NCI-H2227 treated with DMSO at 0.1 percent for 48 hours (cell line): ENCODE measurements around the gene NCS1.
A peak's percentile ranks its signal among the peaks of the same experiment; 100 is the strongest.

Experiments used
- DNase-seq: peaks from one replicate; lab custom pipeline; 2025; lab: John Stamatoyannopoulos, UW

The NCS1 gene

DNA sequence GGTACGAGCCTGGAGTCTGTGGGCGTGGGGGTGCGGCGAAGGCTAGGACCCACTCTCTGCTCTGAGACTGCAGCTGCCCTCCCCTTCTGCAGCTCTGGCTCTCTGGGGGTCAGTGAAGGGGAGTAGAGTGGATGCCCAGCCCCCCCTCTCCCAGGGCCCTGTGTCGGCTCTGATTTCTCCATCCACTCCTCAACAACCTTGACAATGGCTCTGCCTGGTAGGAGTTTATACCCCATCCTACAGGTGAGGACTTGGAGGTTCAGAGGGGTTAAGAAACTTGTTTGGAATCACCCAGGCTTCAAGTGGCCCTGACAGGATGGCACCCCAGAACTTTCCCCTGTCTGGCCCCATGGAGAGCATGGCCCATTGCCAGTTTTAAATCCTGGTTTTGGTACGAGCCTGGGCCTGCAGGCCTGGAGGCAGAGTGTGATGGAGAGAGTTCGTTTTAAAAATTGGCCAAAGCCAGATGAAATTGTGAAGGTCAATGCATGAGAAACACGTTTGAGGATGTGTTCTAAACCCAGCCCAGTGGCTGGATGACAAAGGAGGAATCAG, 22.3 kb downstream of the NCS1 start:
- DNase-seq = no peak

DNA sequence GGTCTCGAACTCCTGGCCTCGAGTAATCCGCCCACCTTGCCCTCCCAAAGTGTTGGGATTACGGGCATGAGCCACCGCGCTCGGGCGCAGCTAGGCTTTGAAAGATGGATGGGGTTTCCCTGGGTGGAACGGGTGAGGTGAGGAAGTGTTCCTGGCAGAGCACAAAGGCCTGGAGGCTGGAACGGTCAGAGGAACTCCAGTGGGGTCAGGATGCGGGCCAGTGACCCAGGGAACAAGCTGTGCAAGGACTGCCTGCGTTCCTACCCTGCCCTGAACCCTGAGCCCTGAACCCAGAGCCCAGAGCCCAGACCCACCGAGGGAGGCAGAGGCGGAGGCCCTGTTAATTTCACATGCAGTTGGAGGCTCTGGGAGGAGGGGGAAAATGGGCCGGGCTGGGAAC, 23.4 kb downstream of the NCS1 start:
- no peak for DNase-seq

DNA sequence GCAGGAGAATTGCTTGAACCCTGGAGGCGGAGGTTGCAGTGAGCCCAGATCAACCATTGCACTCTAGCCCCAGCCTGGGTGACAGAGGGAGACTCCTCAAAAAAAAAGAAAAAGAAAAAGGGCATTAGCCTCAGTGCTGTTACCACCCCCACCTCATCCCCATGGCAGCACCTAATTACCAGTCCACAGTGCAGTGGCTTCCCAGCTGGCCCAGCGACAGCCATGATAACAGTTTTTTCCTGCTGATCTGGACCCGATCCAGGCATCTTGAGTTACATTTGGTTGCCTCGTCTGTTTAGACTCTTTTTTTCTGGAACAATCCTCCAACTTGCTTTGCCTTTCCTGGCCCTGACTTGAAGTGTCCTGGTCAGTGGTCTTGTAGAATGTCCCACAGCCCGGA, 24.4 kb downstream of the NCS1 start:
- DNase-seq = peak; percentile 60

DNA sequence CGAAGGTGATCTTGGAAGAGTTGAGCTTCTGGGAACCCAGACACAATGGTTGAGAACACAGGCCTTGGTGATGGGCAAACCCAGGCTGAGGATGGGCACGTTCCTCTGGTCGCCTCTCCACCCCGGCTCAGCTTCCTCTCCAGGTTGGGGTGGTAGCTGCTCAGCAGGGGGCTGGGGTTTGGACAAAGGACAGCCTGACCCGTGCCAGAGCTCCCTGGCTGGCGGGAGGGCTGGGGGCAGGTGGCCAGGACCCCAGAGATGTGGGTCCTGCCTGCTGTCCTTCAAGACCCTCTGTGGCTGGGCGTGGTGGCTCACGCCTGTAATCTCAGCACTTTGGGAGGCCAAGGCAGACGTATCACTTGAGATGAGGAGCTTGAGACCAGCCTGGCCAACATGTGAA, 25.2 kb downstream of the NCS1 start:
- no peak for DNase-seq

DNA sequence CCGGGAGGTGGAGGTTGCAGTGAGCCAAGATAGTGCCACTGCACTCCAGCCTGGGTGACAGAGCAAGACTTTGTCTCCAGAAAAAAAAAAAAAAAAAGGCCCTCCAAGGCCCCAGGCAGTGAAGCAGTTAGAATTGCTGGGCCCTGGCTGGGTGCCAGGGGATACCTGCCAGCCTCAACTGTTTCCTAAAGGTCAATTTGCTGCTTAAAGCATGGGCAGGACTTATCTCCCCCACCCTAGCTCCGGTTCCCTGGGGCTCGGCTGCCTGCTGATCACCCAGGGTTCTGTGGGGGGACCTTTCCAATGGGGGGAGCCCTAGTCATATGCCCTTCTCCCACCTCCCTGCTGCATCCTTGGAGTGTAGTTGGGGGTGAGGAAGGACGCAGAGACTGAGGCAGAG, 25.7 kb downstream of the NCS1 start:
- no peak for DNase-seq

DNA sequence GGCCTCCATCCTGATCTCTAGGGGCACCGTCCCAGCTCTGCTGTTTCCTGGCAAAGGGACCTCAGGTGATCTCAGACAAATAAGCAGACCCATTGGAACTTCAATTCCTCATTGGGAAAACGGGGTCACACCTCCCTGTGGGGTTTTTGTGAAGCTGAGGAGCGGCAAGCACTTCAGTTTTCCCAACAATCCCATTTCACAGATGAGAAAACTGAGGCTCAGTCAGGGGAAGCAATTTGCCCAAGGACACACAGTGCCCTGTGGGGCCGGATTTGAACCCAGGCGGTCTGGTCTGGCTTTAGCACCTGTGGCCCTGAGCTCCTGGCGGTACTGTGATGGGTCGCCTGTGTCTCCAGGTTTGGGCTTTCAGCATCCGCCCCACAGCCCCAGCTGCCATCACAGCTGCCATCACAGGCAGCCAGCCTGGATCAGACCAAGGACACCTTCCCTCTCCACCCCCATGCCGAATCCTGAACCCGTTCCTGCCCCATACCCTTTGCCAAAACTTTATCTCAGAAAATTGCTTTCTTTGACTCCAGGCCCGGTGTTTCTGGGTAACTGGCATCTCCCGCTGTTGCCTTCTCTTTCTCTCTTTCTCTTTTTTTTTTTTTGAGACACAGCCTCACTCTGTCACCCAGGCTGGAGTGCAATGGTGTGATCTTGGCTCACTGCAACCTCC, 26.4 kb downstream of the NCS1 start:
- no peak for DNase-seq

DNA sequence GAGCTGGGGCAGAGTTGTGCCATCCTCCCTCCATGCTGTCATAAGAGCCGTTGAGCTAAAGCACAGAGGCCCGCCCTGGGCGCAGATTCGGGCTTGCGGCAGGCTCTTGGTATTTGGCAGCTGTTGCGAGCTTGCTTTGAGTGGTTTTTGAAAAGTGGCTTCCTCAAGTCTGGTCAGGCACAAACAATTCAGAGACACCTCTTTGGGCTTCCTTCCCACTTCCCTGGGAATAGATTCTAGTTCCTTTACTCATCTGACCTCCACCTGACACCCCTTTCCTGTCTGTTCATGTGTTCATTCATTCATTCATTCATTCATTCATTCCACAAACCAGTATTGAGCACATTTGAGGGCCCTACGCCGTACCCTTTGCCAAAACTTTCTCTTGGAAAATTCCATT, 27.4 kb downstream of the NCS1 start:
- no peak for DNase-seq

DNA sequence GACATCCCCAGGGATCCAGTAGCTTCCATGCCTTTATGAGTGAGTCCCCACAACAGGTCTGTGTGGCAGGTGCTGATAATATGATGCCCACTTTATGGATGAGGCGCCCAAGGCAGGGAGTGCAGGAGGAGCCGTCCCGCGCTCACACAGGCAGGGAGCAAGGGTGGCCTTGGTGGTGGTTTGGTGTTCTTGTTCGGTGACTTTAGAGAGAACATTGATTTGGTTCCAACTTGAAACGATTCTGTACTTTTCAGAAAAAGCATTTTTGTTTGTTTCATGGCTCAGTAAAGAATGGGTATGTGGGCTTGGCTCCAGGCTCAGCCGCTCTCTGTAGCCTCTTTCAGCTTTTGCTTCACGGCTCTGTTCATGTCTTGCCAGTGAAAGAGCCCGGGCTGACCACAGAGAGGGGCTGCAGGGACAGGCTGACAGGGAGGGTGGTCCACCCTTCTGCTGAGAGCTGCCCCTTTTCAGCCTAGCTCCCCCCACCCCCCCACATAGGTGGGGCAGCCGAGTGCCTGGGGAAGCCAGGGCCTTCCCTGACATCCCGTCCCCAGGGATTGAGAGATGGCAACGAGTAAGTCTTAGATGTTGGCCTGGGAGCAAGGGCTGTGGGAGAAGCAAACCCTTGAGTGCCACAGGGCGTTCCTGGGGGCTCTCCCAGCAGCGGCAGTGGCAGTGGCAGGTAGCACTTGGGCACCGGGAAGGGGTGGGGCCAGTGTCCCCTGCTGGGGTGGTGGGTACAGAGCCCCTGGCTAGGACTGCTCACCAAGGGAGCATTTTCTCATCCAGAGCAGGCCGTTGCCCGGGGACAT, 28.0 kb downstream of the NCS1 start:
- DNase-seq = no peak

DNA sequence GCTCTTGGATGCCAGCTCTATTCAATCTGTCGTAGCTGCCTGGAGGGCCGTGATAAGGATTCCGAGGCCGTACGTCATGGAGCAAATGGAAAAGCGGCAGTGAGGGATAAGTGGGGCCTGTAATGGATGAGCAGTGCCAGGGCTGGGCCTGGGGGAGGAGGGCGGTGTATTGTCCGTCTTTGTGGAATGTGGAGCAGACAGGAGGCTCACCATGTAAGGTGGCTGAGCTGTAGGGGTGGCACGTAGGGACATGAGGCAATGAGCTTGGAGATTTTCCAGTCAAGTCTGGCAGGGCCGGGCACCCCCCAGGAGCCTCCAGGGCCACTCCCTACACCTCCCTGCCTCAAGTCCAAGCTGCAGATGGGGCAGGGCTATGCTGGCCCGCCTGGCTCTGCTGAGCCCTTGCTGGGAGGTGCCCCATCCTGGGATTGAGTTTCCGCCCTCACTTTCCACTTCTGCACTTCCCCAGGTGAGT, 29.2 kb downstream of the NCS1 start:
- no peak for DNase-seq

DNA sequence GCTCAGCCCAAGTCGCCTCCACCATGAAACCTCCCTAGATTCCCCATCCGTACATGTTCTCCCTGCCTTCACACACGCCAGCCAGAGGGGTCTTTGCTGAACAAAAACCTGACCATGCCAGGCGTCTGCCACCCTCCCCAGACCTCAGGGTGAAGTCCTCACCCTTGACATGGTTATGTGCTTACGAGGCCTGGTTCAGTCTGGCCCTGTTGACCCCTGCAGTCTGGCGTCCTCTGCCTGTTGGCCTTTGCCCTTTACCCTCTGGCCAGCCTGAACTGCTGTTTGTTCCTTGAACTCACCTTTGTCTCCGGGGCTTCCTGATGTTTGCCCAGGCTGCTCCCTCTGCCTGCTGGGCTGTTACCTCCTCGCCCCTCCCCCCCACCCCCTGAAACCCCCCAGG, 29.8 kb downstream of the NCS1 start:
- DNase-seq = no peak

DNA sequence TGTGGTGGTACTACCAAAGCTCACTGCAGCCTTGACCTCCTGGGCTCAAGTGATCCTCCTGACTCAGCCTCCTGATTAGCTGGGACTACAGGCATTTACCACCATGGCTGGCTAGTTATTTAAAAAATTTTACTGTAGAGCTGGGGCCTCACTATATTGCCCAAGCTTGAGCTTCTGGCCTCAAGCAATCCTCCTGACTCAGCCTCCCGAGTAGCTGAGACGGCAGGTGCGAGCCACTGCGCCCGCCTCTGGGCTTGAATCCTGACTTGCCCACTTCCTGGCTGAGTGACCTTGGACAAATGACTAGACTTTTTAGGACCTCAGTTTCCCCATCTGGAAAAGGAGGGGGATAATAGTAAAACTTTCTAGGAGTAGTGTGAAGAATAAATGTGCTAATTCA, 32.1 kb downstream of the NCS1 start:
- no peak for DNase-seq

DNA sequence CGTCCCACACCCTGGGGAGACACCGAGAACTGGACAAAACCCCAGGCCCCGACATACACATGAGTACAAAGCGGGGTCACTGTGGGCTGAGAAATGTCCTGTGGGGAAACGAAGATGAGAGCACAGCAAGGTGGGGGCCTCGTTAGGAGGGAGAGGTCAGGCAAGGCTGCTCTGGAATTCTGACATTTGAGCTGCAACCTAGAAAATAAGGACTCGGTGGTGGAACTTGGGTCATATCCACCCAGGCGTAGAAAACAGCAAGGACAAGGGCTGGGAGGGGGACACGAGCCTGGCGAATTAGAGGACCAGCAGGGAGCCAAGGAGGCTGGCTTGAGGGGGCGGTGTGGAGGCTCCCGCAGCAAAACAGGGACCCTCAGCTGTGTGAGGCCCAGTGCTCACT, 32.8 kb downstream of the NCS1 start:
- no peak for DNase-seq

DNA sequence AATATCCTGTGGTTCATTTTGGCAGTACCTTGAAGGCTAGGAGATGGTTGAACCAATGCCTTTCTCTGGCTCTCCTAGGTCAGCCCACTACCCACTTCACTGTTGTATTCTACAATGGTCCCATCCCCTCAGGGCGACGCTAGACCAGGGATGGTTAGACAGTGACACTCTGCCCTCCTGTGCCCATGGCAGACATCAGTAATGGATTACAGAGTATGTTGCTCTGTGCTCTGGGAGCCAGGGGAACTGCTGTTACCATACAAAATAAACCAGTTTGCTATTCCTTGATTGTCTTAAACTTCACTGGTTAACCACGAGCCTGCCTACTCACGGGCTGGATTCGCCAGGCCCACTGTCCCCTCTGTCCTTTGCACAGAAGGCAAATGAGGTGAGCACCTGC, 33.7 kb downstream of the NCS1 start:
- DNase-seq = no peak

DNA sequence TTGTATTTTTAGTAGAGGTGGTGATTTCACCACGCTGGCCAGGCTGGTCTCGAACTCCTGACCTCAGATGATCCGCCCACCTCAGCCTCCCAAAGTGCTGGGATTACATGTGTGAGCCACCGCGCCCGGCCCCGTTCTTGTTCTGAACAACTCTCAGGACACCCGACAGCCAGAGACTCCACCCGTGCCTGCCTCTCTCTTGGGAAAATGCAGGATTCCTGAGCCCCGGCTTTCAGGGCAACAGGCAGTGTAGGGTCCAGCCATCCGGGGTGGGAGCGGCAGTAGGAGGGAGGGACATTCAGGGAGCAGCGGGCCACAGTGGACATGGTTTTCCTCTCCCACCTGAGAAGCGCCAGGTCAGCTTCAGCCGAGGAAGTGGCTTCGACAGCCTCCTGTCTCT, 34.4 kb downstream of the NCS1 start:
- DNase-seq = no peak

DNA sequence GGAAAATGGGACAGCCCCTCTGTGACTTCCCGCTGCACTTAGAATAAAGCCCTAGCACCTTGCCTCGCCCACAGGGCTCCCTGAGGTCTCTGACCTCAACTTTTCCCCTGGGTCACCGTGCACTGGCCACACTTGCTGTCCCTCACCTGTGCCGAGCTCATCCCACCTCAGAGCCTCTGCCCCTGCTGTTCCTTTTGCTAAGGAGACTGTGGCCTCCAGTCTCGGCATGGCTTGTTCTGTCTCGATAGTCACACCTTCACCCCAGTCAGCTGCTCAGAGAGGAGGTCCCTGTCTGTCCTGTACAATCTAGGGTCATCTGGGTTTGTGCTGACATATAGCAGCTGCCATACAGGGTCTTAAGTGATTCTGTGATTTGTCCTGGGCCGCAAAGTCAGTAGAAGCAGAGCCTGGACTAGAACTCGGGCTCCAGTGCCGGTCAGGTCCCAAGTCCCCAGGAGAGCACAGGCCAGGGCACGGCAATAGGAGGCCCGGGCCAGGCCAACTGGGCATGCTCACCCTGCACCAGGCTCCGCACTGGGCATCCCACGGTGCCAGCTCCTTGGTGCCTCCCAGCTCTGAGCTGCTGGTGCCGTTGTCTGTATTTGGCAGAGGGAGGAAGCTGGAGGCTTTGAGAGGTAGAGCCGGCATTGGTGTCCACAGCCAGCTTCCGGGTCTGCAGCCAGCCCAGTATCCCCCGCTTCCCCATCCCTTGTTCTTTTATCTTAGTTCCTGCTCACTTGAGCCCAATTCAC, 35.2 kb downstream of the NCS1 start:
- DNase-seq = no peak

DNA sequence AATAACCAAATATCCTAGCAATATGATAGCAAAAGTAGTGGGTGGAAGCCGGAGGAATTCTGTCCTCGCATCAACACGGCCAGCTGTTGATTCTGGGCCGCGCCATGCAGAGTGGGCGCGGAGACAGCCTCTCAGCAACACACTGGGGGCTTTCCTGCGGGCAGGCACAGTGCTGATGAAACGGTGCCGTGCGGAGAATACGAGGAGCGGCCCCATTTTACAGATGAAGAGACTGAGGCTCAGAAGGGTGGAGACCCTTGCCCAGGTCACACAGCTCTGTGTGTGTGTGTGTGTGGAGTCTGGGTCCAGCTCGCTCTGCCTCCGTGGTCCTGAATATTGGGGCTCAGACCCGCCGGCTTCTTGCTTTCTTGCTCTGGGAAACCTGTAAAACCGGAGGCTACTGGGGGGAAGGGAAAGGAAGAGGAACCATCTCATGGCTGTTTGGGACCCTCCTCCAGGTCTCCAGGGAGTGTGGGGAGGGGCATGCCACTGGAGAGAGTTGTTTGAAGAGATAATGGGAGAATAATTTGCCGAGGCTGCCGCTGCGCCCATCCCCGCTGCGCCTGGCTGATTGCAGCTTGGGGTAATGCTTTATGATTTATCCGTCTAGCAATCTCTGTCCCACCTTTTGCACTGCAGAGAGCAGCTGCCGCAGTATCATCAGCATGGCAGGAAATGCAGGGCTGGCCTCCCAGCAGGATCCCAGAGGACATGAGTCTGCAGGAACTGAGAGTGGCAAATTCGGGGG, 36.6 kb downstream of the NCS1 start:
- peak; percentile 85 for DNase-seq

DNA sequence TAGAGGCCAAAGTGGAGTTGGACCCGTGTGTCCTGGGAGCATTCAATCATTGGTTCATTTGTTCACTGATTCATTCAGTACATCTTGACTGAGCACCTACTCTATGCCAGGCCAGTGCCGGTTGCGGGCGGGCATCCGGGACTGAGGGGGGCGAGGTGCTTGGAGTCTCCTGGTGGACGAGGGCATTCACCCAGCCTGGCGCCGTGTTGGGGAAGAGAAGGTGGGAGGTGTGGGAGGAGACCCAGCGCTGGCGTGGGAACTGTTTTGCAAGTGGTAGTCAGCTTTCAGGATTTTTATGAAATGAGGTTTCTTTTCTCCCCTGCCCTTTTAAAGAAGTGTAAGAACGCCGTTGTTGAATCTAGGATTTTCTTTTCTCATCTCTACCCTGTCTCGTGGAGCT, 37.2 kb downstream of the NCS1 start:
- no peak for DNase-seq

DNA sequence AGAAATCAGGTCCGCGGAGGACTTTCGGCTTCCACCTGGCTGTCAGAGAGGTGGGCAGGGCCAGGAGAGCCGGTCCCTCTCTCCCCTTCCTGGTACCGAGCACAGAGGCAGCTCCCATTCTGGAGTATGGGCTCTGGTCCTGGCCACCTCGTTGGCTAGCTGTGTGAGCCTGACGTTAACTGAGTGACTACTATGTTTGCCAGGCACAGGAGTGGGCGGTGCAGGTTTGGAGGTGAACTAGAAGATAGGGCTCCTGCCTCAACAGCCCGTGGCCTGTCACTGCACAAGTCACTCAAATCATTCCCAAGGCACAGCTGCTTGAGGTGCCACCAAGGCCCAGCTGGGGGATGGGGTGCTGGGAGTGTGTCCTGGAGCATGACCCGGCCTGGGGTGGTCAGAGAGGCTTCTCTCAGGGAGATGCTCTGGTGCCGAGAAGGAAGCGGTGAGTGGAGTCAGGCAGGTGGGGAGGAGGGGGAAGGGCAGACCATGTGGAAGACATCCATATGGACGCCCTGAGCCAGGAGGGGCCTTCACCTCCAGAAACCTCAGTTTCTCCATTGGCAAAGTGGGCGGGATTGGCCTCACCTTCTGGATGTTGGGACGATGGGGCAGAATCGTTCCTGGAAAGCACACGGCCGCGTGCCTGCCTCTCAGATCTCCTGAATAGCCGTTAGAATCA, 39.5 kb downstream of the NCS1 start:
- no peak for DNase-seq

DNA sequence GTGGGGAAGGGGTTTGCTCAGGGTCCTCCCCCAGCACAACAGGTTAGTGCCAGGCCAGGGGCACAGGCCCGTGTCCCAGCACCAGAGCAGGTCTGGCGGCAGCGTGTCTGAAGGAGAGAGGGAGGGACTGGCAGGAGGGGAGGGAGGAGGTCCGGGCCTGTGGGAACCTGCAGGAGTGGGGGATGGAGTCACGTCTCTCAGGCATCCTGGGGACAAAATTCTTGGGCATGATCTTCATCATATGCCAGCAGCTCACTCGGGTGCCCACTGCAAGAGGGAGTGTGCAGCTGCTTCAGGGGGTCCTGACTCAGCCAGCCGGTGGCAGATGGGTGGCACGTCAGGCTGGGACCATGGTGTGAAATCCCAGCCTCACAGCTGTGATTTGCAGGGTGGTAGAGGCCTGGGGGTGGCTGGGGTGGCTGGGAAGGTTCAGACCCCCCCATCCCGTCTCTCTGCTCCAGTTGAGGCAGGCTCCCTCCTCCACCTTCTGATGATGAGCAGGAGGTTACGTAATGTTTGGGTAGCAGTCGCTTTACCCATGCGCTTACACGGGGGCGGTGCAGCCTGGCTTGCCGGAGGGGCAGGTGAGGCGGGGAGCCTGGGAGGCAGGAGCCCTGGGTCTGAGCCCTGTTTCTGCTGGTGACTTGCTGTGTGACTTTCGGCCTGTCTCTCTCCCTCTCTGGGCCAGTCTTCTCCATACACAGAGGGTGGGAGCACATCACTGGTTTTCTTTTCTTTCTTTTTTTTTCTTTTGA, 40.5 kb downstream of the NCS1 start:
- DNase-seq = no peak

DNA sequence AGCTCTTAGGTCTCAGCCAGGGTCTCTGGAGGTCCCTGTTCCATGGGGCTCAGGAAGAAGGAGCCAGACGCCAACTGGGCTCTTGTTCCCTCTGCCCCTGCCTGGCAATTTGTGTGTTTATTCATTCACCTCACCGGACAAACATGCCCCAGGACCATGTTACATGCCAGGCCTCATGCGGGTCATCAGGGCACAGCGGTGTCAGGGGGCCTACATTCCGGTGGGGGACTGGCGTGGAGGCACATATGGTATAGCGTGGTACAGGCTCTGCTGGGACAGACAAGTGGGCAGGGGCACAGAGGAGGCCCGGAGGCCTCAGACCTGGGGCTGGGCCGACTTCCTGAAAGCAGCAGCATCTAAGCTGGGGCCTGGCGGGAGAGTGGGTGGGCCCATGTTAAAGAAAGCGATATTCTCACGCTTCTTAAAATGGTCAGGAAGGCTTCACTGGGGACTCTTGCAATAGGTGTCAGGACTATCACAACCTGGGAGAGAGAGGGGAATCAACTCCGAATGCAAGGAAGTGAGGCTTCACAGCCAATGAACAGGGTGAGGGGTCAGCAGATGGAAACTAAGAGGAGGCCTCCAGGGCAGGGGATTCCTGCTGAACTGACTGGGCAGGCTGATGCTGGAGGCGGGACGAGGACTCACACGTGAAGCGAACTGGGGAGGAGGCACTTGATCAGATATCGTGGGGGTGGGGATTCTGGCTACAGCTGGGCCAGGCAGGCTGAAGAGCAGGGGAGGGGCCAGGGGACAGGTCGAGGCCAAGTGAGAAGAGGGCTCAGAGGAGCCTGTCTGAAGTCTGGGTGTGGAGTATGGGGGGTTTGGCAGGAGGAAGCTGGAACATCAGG, 41.9 kb downstream of the NCS1 start:
- DNase-seq = no peak
